CD8-positive, alpha-beta memory T cell (primary cell): Measurements from ENCODE around the gene TM2D1. TPM values are rescaled to one million over a fixed set of nuclear protein-coding genes. Genes with fewer than 3 reads are reported as not detected.

Source experiments
- CTCF ChIA-PET: fragments of 350-600 bp; sonication (Branson Sonifier 250); formaldehyde crosslinking; loops from one replicate; lab custom pipeline; 2021; ENCODE audit warnings: antibody characterized with exemption; lab: Charles Lee
- POLR2A ChIA-PET: fragments of 350-600 bp; sonication (Branson Sonifier 250); formaldehyde crosslinking; loops from one replicate; lab custom pipeline; 2021; ENCODE audit warnings: antibody characterized with exemption; lab: Charles Lee
- DNase-seq, 5 donors: peaks; one replicate each; pipeline versions ENCODE4 v3.0.0 to v3.0.0-alpha.2; 2020 to 2022; ENCODE audit warnings: mixed read lengths in 1 of 5
- H3K27ac ChIP-seq: one replicate; pipeline ENCODE4 v1.7.0; 2013; ENCODE audit warnings: low read depth, mild to moderate bottlenecking, low read length, moderate library complexity
- H3K27me3 ChIP-seq: 2 replicates; pipeline ENCODE4 v1.7.0; 2013; ENCODE audit warnings: low read length, mild to moderate bottlenecking; ENCODE audit not compliant: insufficient read depth, poor library complexity, severe bottlenecking
- H3K36me3 ChIP-seq: 2 replicates; pipeline ENCODE4 v1.7.0; 2013; ENCODE audit warnings: mild to moderate bottlenecking, low read length, moderate library complexity; ENCODE audit not compliant: insufficient read depth
- H3K4me1 ChIP-seq: 2 replicates; pipeline ENCODE4 v1.7.0; 2013; ENCODE audit warnings: mild to moderate bottlenecking, low read length, moderate library complexity; ENCODE audit not compliant: insufficient read depth
- H3K4me3 ChIP-seq: 2 replicates; pipeline ENCODE4 v1.7.0; 2013; ENCODE audit warnings: mild to moderate bottlenecking, low read length
- H3K9me3 ChIP-seq: 2 replicates; pipeline ENCODE4 v1.7.0; 2013; ENCODE audit warnings: mild to moderate bottlenecking, low read length
- H3K27ac Mint-ChIP-seq, 8 donors: one replicate each; pipeline ENCODE4 v1.8.0; 2020 to 2021; ENCODE audit warnings: mixed read lengths in 8 of 8, mild to moderate bottlenecking in 6 of 8, inconsistent platforms in 3 of 8, moderate library complexity in 3 of 8
- H3K27me3 Mint-ChIP-seq, 2 donors: one replicate each; pipeline ENCODE4 v1.8.0; 2020 to 2021; ENCODE audit warnings: mixed read lengths in 2 of 2, mild to moderate bottlenecking in 1 of 2, moderate library complexity in 1 of 2
- H3K36me3 Mint-ChIP-seq, 3 donors: one replicate each; pipeline ENCODE4 v1.8.0; 2020 to 2021; ENCODE audit warnings: mixed read lengths in 3 of 3, inconsistent platforms in 1 of 3, mild to moderate bottlenecking in 1 of 3
- H3K4me1 Mint-ChIP-seq, 3 donors: one replicate each; pipeline ENCODE4 v1.8.0; 2020 to 2021; ENCODE audit warnings: mixed read lengths in 3 of 3, inconsistent platforms in 1 of 3, mild to moderate bottlenecking in 1 of 3
- H3K4me3 Mint-ChIP-seq, 7 donors: one replicate each; pipeline ENCODE4 v1.8.0; 2020 to 2021; ENCODE audit warnings: mixed read lengths in 7 of 7, mild to moderate bottlenecking in 6 of 7, moderate library complexity in 4 of 7, inconsistent platforms in 2 of 7
- H3K9me3 Mint-ChIP-seq, 5 donors: one replicate each; pipeline ENCODE4 v1.8.0; 2020 to 2022; ENCODE audit warnings: mixed read lengths in 5 of 5, mild to moderate bottlenecking in 3 of 5, moderate library complexity in 2 of 5, inconsistent platforms in 1 of 5
- polyA plus RNA-seq: library from polyadenylated mRNA; unstranded; fragments of 300-500 nt; fragmentation: Illumina TruSeq; gene quantifications from one replicate; pipeline ENCODE4 v1.2.3, GENCODE V29; 2021
- total RNA-seq, 2 experiments: library from RNA; stranded (reverse); gene quantifications; one replicate each; pipeline ENCODE4 v1.2.3, GENCODE V29; 2021

TM2D1 gene
- total and polyA plus RNA-seq, 3 experiments from 2014 or later, result 30.1 to 37.1 (median 32.5) TPM

DNA sequence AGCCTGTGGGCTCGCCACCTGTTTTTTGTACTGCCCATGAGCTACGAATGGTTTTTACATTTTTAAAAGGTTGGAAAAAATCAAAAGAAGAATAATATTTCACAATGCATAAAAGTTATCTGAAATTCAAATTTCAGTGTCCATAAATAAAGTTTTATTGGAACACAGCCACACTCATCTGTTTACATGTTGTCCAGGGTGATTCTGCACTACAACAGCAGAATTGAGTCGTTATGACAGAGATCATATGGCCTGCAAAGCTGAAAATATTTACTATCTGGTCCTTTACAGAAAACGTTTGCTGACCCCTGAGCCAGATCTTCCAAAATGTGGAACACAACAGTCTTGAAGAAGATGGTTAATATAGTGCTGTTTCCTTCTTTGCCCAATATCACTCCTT lies 89.4 kb downstream of the TM2D1 start:
- ChIA-PET POLR2A (no interaction called here), CTCF (no interaction called here)
- Mint-ChIP-seq H3K9me3 (no peaks in the 10 kb centered on the region), H3K27ac (no peak overlapping the region), H3K27me3 (peaks cover 0 to 3% of the 10 kb centered on the region in 2 donors), H3K4me3 (no peak overlapping the region), H3K36me3 (peaks cover 0 to 1% (median 0%) of the 10 kb centered on the region in 3 donors), H3K4me1 (no peaks in the 10 kb centered on the region)
- Histone ChIP-seq H3K27me3 (no peaks in the 10 kb centered on the region), H3K4me3 (no peak overlapping the region), H3K4me1 (no peaks in the 10 kb centered on the region), H3K9me3 (no peaks in the 10 kb centered on the region), H3K27ac (no peak overlapping the region), H3K36me3 (no peaks in the 10 kb centered on the region)
- no peak for DNase-seq

- ChIA-PET CTCF (no interaction called here), POLR2A (no interaction called here)
- Mint-ChIP-seq H3K4me3 (no peak overlapping the region), H3K27me3 (peaks cover under 1 to 3% of the 10 kb centered on the region in 2 donors), H3K9me3 (no peaks in the 10 kb centered on the region), H3K27ac (no peak overlapping the region), H3K4me1 (no peaks in the 10 kb centered on the region), H3K36me3 (no peaks in the 10 kb centered on the region)
- no peak for DNase-seq
- Histone ChIP-seq H3K9me3 (no peaks in the 10 kb centered on the region), H3K27me3 (no peaks in the 10 kb centered on the region), H3K4me3 (no peak overlapping the region), H3K27ac (no peak overlapping the region), H3K36me3 (no peaks in the 10 kb centered on the region), H3K4me1 (no peaks in the 10 kb centered on the region)
Observed at GRCh38 chr1:61631436-61631835, 93.5 kb downstream of the TM2D1 start.

Other genes with a start within 250 kb of the TM2D1 start
- 10 to 100 TPM in 1 of 2 experiments, 1 to 10 TPM in 1; 9.8 to 10.3 TPM for gene PATJ, start 17.3 kb upstream of the TM2D1 start, total RNA-seq
- 24.4 TPM for gene PATJ, start 17.3 kb upstream of the TM2D1 start, polyA plus RNA-seq